ENCODE data around the gene RIPPLY2.

GRCh38 chr6:83853178-83854000, at the start of gene RIPPLY2:
- TF ChIP-seq CTCF (IDR thresholded peaks at IDR 0.05) = no peak
- TF ChIP-seq EP300 (IDR thresholded peaks at IDR 0.05) = no peak
- no peak for TF ChIP-seq POLR2A (IDR thresholded peaks at IDR 0.05)
- TF ChIP-seq POLR2AphosphoS5 (IDR thresholded peaks at IDR 0.05) = no peak
